Neural progenitor cell (in vitro differentiated cells): ENCODE data around the gene CEMIP2. TPM values are rescaled to one million over a fixed set of nuclear protein-coding genes. Genes with fewer than 3 reads are reported as not detected.

Source experiments
- DNase-seq: peaks from one replicate; pipeline ENCODE4 v3.0.0-alpha.2; 2016; ENCODE audit warnings: low spot score
- H2AFZ ChIP-seq: fragments of 200-600 bp; sonication (generic); replicated peaks from 2 replicates; pipeline ENCODE4 v1.6.1; 2016; ENCODE audit warnings: antibody characterized with exemption
- H3F3A ChIP-seq: fragments of 200-600 bp; sonication (generic); 2 replicates; pipeline ENCODE4 v1.6.1; 2016; ENCODE audit warnings: antibody characterized with exemption, low read depth
- H3K27ac ChIP-seq: fragments of 200-600 bp; sonication (generic); 2 replicates; pipeline ENCODE4 v1.5.1; 2016; ENCODE audit warnings: mild to moderate bottlenecking
- H3K27me3 ChIP-seq: fragments of 200-600 bp; sonication (generic); 2 replicates; pipeline ENCODE4 v1.6.1; 2016; ENCODE audit warnings: mild to moderate bottlenecking, moderate library complexity
- H3K36me3 ChIP-seq: fragments of 200-600 bp; sonication (generic); 2 replicates; pipeline ENCODE4 v1.5.1; 2016
- H3K4me1 ChIP-seq: fragments of 200-600 bp; sonication (generic); 2 replicates; pipeline ENCODE4 v1.6.1; 2016; ENCODE audit warnings: mixed run types
- H3K4me2 ChIP-seq: fragments of 200-600 bp; sonication (generic); 2 replicates; pipeline ENCODE4 v1.6.1; 2016
- H3K4me3 ChIP-seq: fragments of 200-600 bp; sonication (generic); 2 replicates; pipeline ENCODE4 v1.5.1; 2016
- H3K79me2 ChIP-seq: fragments of 200-600 bp; sonication (generic); 2 replicates; pipeline ENCODE4 v1.6.1; 2016; ENCODE audit warnings: low read depth
- H3K9ac ChIP-seq: fragments of 200-600 bp; sonication (generic); 2 replicates; pipeline ENCODE4 v1.6.1; 2016
- H3K9me3 ChIP-seq: fragments of 200-600 bp; sonication (generic); 2 replicates; pipeline ENCODE4 v1.5.1; 2016; ENCODE audit warnings: low read depth
- H4K20me1 ChIP-seq: fragments of 200-600 bp; sonication (generic); 2 replicates; pipeline ENCODE4 v1.6.1; 2016; ENCODE audit warnings: low read depth
- H3K27ac Mint-ChIP-seq: 3 replicates; pipeline ENCODE4 v1.8.0; 2021; ENCODE audit warnings: mixed read lengths
- H3K27me3 Mint-ChIP-seq: 2 replicates; pipeline ENCODE4 v1.8.0; 2022; ENCODE audit warnings: low read depth, mild to moderate bottlenecking, inconsistent platforms, moderate library complexity, mixed read lengths; ENCODE audit not compliant: insufficient read depth
- H3K36me3 Mint-ChIP-seq: 3 replicates; pipeline ENCODE4 v1.8.0; 2021; ENCODE audit warnings: mixed read lengths
- H3K4me1 Mint-ChIP-seq: 3 replicates; pipeline ENCODE4 v1.8.0; 2021; ENCODE audit warnings: mixed read lengths
- H3K4me3 Mint-ChIP-seq: 3 replicates; pipeline ENCODE4 v1.8.0; 2021; ENCODE audit warnings: mild to moderate bottlenecking, moderate library complexity, mixed read lengths
- H3K9me3 Mint-ChIP-seq: 3 replicates; pipeline ENCODE4 v1.8.0; 2020; ENCODE audit warnings: mixed read lengths
- EZH2 ChIP-seq: fragments of 200-600 bp; sonication (generic); IDR thresholded peaks from 2 replicates; pipeline ENCODE4 v1.6.1; 2017; ENCODE audit warnings: antibody characterized with exemption, mild to moderate bottlenecking, moderate library complexity
- EZH2phosphoT487 ChIP-seq: fragments of 200-600 bp; sonication (generic); IDR thresholded peaks from 2 replicates; pipeline ENCODE4 v1.6.1; 2017; ENCODE audit warnings: antibody characterized with exemption
- total RNA-seq: library from RNA; depleted of rRNA; stranded (reverse); fragments of >200 nt; gene quantifications from 2 replicates; pipeline ENCODE4 v1.2.3, GENCODE V29; 2015; ENCODE audit warnings: low replicate concordance
- TF ChIP-seq, protein P1 (sequence below): fragments of 200-600 bp; sonication (generic); IDR thresholded peaks from 2 replicates; pipeline ENCODE4 v1.5.1; 2017; ENCODE audit warnings: antibody characterized with exemption, mild to moderate bottlenecking

Gene CEMIP2
- total RNA-seq, 1 donor from 2014 or later = 218 TPM

DNA sequence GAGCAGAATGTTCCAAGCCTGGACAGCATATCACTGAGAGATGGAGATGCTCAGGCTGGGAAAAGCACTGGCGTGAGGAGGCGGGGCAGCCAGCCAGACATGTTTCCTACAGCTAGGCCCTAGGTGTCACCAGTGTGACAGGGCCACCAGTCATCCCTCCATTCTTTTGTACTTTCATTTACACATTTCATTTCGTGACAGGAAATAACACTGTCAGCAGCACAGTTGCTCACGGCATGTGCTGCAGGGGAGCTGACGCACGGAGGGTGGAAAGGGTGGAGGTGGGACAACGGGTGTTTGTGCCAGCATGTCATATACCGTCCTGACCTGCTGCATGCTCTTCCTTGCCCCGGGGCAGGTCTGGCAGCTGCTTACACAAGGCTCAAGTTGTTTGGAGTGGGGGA, 14.8 kb upstream of the CEMIP2 start:
- H3K9me3 ChIP-seq = no peaks in the 10 kb centered on the region
- H3K36me3 ChIP-seq = no peaks in the 10 kb centered on the region
- Mint-ChIP-seq H3K27me3 (no peaks in the 10 kb centered on the region), H3K9me3 (no peaks in the 10 kb centered on the region), H3K4me1 (no peaks in the 10 kb centered on the region), H3K36me3 (no peaks in the 10 kb centered on the region), H3K27ac (no peak overlapping the region), H3K4me3 (no peak overlapping the region)
- H3K27me3 ChIP-seq = no peaks in the 10 kb centered on the region
- H3K4me2 ChIP-seq = no peak overlapping the region
- H3K4me3 ChIP-seq = no peak overlapping the region
- H3F3A ChIP-seq = no peaks in the 10 kb centered on the region
- no peaks in the 10 kb centered on the region for H3K79me2 ChIP-seq
- TF ChIP-seq EZH2phosphoT487 (no peak), EZH2 (no peak)
- TF ChIP-seq, protein P1, sequence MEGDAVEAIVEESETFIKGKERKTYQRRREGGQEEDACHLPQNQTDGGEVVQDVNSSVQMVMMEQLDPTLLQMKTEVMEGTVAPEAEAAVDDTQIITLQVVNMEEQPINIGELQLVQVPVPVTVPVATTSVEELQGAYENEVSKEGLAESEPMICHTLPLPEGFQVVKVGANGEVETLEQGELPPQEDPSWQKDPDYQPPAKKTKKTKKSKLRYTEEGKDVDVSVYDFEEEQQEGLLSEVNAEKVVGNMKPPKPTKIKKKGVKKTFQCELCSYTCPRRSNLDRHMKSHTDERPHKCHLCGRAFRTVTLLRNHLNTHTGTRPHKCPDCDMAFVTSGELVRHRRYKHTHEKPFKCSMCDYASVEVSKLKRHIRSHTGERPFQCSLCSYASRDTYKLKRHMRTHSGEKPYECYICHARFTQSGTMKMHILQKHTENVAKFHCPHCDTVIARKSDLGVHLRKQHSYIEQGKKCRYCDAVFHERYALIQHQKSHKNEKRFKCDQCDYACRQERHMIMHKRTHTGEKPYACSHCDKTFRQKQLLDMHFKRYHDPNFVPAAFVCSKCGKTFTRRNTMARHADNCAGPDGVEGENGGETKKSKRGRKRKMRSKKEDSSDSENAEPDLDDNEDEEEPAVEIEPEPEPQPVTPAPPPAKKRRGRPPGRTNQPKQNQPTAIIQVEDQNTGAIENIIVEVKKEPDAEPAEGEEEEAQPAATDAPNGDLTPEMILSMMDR = no peak
- H3K27ac ChIP-seq = no peak overlapping the region
- H4K20me1 ChIP-seq = no peaks in the 10 kb centered on the region
- no peak overlapping the region for H2AFZ ChIP-seq
- DNase-seq = no peak
- H3K4me1 ChIP-seq = no peaks in the 10 kb centered on the region
- no peak overlapping the region for H3K9ac ChIP-seq

DNA sequence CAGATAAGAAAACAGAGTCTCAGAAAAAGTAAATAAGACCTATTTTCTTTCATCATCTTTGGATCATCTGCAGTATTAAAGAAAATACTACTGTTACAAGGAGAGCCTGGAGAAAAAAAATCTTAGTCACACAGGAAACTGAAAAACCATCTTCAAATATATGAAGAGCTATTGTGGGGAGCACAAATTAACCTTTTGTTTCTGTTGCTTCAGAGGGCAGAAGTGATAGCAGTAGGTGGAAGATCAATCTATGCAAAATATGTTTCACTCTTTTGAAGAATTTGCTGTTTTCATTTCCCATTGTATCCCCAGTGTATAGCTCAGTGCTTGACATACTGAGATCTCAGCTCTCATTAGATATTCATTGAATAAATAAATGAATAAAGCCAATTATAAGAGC, 13.1 kb upstream of the CEMIP2 start:
- Mint-ChIP-seq H3K27ac (no peak overlapping the region), H3K4me3 (no peak overlapping the region), H3K9me3 (no peaks in the 10 kb centered on the region), H3K4me1 (no peaks in the 10 kb centered on the region), H3K27me3 (no peaks in the 10 kb centered on the region), H3K36me3 (no peaks in the 10 kb centered on the region)
- no peak overlapping the region for H3K9ac ChIP-seq
- H3K4me3 ChIP-seq = no peak overlapping the region
- no peak overlapping the region for H2AFZ ChIP-seq
- no peak overlapping the region for H3K27ac ChIP-seq
- no peaks in the 10 kb centered on the region for H3K9me3 ChIP-seq
- H3K27me3 ChIP-seq = no peaks in the 10 kb centered on the region
- no peaks in the 10 kb centered on the region for H3K79me2 ChIP-seq
- TF ChIP-seq, protein P1 = no peak
- TF ChIP-seq EZH2 = no peak
- no peak for TF ChIP-seq EZH2phosphoT487
- no peak for DNase-seq
- H3F3A ChIP-seq = no peaks in the 10 kb centered on the region
- no peaks in the 10 kb centered on the region for H3K4me1 ChIP-seq
- H4K20me1 ChIP-seq = no peaks in the 10 kb centered on the region
- no peaks in the 10 kb centered on the region for H3K36me3 ChIP-seq
- no peak overlapping the region for H3K4me2 ChIP-seq

DNA sequence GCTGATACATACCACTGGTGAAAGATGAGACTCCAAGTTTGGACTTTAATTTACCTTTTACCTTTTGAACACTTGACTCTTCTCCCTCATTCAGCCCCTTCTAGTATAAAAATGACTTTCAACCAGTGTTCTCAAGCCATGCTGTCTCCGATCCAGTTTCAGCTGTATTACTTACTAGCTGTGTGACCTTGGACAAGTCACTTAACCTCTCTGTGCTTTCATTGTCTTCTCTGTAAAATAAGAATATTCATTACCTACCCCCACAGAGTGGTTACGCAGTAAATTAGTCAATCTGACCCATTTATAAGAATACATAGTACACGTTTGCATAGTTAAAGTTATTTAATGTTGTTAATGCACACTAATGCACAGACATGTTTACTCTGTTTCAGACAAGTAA, 12.6 kb upstream of the CEMIP2 start:
- Mint-ChIP-seq H3K27me3 (no peaks in the 10 kb centered on the region), H3K4me1 (no peaks in the 10 kb centered on the region), H3K36me3 (no peaks in the 10 kb centered on the region), H3K4me3 (no peak overlapping the region), H3K9me3 (no peaks in the 10 kb centered on the region), H3K27ac (no peak overlapping the region)
- no peak overlapping the region for H3K4me3 ChIP-seq
- no peaks in the 10 kb centered on the region for H3K27me3 ChIP-seq
- no peak overlapping the region for H3K9ac ChIP-seq
- H3K4me2 ChIP-seq = no peak overlapping the region
- no peak overlapping the region for H3K27ac ChIP-seq
- H3K79me2 ChIP-seq = no peaks in the 10 kb centered on the region
- no peaks in the 10 kb centered on the region for H3F3A ChIP-seq
- no peaks in the 10 kb centered on the region for H3K36me3 ChIP-seq
- no peaks in the 10 kb centered on the region for H4K20me1 ChIP-seq
- no peak for TF ChIP-seq EZH2
- TF ChIP-seq, protein P1 = no peak
- no peak for TF ChIP-seq EZH2phosphoT487
- no peaks in the 10 kb centered on the region for H3K4me1 ChIP-seq
- no peak for DNase-seq
- no peak overlapping the region for H2AFZ ChIP-seq
- no peaks in the 10 kb centered on the region for H3K9me3 ChIP-seq

DNA sequence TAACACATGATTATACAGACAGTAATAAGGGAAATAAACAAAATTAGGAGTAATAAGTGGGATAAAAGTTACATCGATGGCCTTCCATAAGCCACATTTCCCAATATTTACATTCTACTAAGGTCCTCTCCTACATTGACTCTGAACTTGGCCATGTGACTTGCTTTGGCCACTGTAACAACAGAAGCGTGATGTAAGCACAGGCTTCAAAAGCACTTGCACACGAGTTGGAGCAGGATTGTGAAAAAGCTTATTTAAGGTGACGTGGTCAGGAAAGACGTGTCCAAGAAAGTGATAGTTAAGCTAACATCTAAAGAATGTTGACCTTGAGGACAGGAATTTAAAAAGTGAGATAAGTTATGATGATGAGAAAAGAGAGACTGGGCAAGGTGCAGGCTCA, 9.8 kb upstream of the CEMIP2 start:
- no peak overlapping the region for H3K9ac ChIP-seq
- no peaks in the 10 kb centered on the region for H3K79me2 ChIP-seq
- no peaks in the 10 kb centered on the region for H3K27me3 Mint-ChIP-seq
- no peak overlapping the region for H3K4me3 Mint-ChIP-seq
- no peak overlapping the region for H3K4me2 ChIP-seq
- no peaks in the 10 kb centered on the region for H3K9me3 Mint-ChIP-seq
- no peak for DNase-seq
- no peak for TF ChIP-seq EZH2phosphoT487
- TF ChIP-seq EZH2 = no peak
- TF ChIP-seq, protein P1 = no peak
- H3K27ac Mint-ChIP-seq = no peak overlapping the region
- H2AFZ ChIP-seq = no peak overlapping the region
- H3K27me3 ChIP-seq = no peaks in the 10 kb centered on the region
- no peaks in the 10 kb centered on the region for H3K9me3 ChIP-seq
- H3K36me3 Mint-ChIP-seq = no peaks in the 10 kb centered on the region
- no peaks in the 10 kb centered on the region for H3F3A ChIP-seq
- H3K4me1 ChIP-seq = no peaks in the 10 kb centered on the region
- H3K4me1 Mint-ChIP-seq = no peaks in the 10 kb centered on the region
- no peaks in the 10 kb centered on the region for H3K36me3 ChIP-seq
- no peak overlapping the region for H3K27ac ChIP-seq
- no peaks in the 10 kb centered on the region for H4K20me1 ChIP-seq
- no peak overlapping the region for H3K4me3 ChIP-seq
